ENCODE measurements around the gene PPP4R4. TPM values are rescaled to one million over a fixed set of nuclear protein-coding genes. Genes with fewer than 3 reads are reported as not detected.
"Not testable (repeated sequence)": the region's sequence is repeated elsewhere in the genome, so short reads cannot be mapped to it uniquely, and the experiment has no call there.

PPP4R4 gene
- polyA plus RNA-seq, 4 donors, result 0.03 to 0.13 TPM; not detected in 2

GRCh38 chr14:94156143-94156542 lies 18.0 kb upstream of the PPP4R4 start:
- H3K36me3 ChIP-seq (ENCODE audit: control insufficient read depth in 3 of 3, insufficient read depth in 2 of 3, low read depth in 1 of 3, low read length in 3 of 3); DNase-seq; H3K27ac ChIP-seq (ENCODE audit: low read depth in 1 of 3, low read length in 2 of 3); FAIRE-seq; H3K4me3 ChIP-seq (ENCODE audit: low read depth in 1 of 3, low read length in 3 of 3); H3K9me3 ChIP-seq (ENCODE audit: control insufficient read depth in 2 of 2, insufficient read depth in 1 of 2, low read depth in 1 of 2, low read length in 1 of 2); H3K27me3 ChIP-seq (ENCODE audit: control insufficient read depth in 3 of 3, insufficient read depth in 3 of 3, low read length in 3 of 3): not testable (repeated sequence)
- 50 to 76% (median 72%) methylated on average over 1 of the region's 1 CpG for WGBS, 3 donors
- H3K4me1 ChIP-seq (ENCODE audit: control insufficient read depth in 3 of 3, insufficient read depth in 2 of 3, low read depth in 1 of 3, low read length in 2 of 3), result peaks cover 0 to 11% (median 0%) of the 10 kb centered on the region in 3 donors

DNA sequence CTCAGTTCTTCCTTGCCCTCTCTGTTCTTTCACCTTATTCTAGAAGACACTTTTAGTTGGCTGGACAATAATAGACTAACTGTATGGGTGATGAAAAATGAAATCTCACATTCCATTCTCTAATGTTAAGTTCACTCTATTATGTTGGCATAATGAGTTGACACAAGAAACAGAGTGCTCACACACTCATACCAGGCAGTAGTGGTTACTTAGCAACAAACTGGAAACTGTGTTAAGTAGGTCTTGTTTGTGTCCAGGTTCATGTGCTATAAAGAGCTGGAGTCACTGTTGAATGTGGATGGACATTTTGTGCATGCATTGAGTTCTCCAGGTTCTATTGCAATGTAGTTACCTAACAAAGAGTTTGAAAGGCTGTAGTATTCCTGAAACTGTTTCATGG lies 16.9 kb upstream of the PPP4R4 start:
- no peak overlapping the region for H3K4me3 ChIP-seq (ENCODE audit: low read depth in 1 of 3, low read length in 3 of 3)
- peaks cover 0 to 11% (median 0%) of the 10 kb centered on the region in 3 donors for H3K4me1 ChIP-seq (ENCODE audit: control insufficient read depth in 3 of 3, insufficient read depth in 2 of 3, low read depth in 1 of 3, low read length in 2 of 3)
- peaks cover 0 to 3% (median 2%) of the 10 kb centered on the region in 3 donors for H3K27me3 ChIP-seq (ENCODE audit: control insufficient read depth in 3 of 3, insufficient read depth in 3 of 3, low read length in 3 of 3)
- no peaks in the 10 kb centered on the region for H3K36me3 ChIP-seq (ENCODE audit: control insufficient read depth in 3 of 3, insufficient read depth in 2 of 3, low read depth in 1 of 3, low read length in 3 of 3)
- peaks cover 0 to 8% of the 10 kb centered on the region in 2 donors for H3K9me3 ChIP-seq (ENCODE audit: control insufficient read depth in 2 of 2, insufficient read depth in 1 of 2, low read depth in 1 of 2, low read length in 1 of 2)
- no peak overlapping the region for H3K27ac ChIP-seq (ENCODE audit: low read depth in 1 of 3, low read length in 2 of 3)
- no peak for DNase-seq
- FAIRE-seq, result no peak

- Histone ChIP-seq H3K36me3 (ENCODE audit: control insufficient read depth in 3 of 3, insufficient read depth in 2 of 3, low read depth in 1 of 3, low read length in 3 of 3) (no peaks in the 10 kb centered on the region), H3K27ac (ENCODE audit: low read depth in 1 of 3, low read length in 2 of 3) (no peak overlapping the region), H3K9me3 (ENCODE audit: control insufficient read depth in 2 of 2, insufficient read depth in 1 of 2, low read depth in 1 of 2, low read length in 1 of 2) (peaks cover 0 to 8% of the 10 kb centered on the region in 2 donors), H3K4me3 (ENCODE audit: low read depth in 1 of 3, low read length in 3 of 3) (no peak overlapping the region), H3K4me1 (ENCODE audit: control insufficient read depth in 3 of 3, insufficient read depth in 2 of 3, low read depth in 1 of 3, low read length in 2 of 3) (peaks cover 0 to 8% (median 0%) of the 10 kb centered on the region in 3 donors), H3K27me3 (ENCODE audit: control insufficient read depth in 3 of 3, insufficient read depth in 3 of 3, low read length in 3 of 3) (peaks cover 0 to 3% (median 2%) of the 10 kb centered on the region in 3 donors)
- FAIRE-seq (no peak), DNase-seq (no peak)
- 56 to 63% (median 59%) methylated on average over 10 of the region's 10 CpGs for WGBS, 3 donors
Observed at GRCh38 chr14:94158239-94158883, 15.8 kb upstream of the PPP4R4 start.

- DNase-seq (no peak), FAIRE-seq (no peak)
- no peaks in the 10 kb centered on the region for H3K36me3 ChIP-seq (ENCODE audit: control insufficient read depth in 3 of 3, insufficient read depth in 2 of 3, low read depth in 1 of 3, low read length in 3 of 3)
- no peaks in the 10 kb centered on the region for H3K9me3 ChIP-seq (ENCODE audit: control insufficient read depth in 2 of 2, insufficient read depth in 1 of 2, low read depth in 1 of 2, low read length in 1 of 2)
- H3K27ac ChIP-seq (ENCODE audit: low read depth in 1 of 3, low read length in 2 of 3), result no peak overlapping the region
- 43 to 51% (median 45%) methylated on average over 2 of the region's 2 CpGs for WGBS, 3 donors
- no peak overlapping the region for H3K4me3 ChIP-seq (ENCODE audit: low read depth in 1 of 3, low read length in 3 of 3)
- peaks cover 0 to 13% (median 4%) of the 10 kb centered on the region in 3 donors for H3K27me3 ChIP-seq (ENCODE audit: control insufficient read depth in 3 of 3, insufficient read depth in 3 of 3, low read length in 3 of 3)
- peaks cover 0 to 8% (median 0%) of the 10 kb centered on the region in 3 donors for H3K4me1 ChIP-seq (ENCODE audit: control insufficient read depth in 3 of 3, insufficient read depth in 2 of 3, low read depth in 1 of 3, low read length in 2 of 3)
Observed at GRCh38 chr14:94161058-94161457, 13.1 kb upstream of the PPP4R4 start.

DNA sequence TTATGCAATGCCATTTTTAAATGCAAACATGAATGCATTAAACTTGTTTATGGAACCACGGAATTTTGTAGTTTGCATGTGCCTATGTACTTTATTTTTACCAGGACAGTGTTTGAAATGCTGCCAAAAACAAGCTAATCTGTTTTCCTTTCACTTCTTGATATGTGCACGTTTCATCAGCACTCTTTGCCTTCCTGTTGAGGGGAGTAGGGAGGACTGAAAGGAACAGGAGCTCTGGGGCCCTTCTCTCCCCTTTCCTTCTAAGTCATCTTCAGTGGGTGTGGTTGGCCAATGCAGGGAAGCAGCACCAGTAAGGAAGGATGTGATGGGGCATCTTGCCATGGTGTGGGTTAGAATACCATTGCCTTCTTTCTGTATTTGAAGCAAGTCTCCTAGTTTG lies 12.1 kb upstream of the PPP4R4 start:
- Histone ChIP-seq H3K27me3 (ENCODE audit: control insufficient read depth in 3 of 3, insufficient read depth in 3 of 3, low read length in 3 of 3) (peaks cover 0 to 13% (median 4%) of the 10 kb centered on the region in 3 donors), H3K4me3 (ENCODE audit: low read depth in 1 of 3, low read length in 3 of 3) (no peak overlapping the region), H3K9me3 (ENCODE audit: control insufficient read depth in 2 of 2, insufficient read depth in 1 of 2, low read depth in 1 of 2, low read length in 1 of 2) (no peaks in the 10 kb centered on the region), H3K27ac (ENCODE audit: low read depth in 1 of 3, low read length in 2 of 3) (no peak overlapping the region), H3K36me3 (ENCODE audit: control insufficient read depth in 3 of 3, insufficient read depth in 2 of 3, low read depth in 1 of 3, low read length in 3 of 3) (no peaks in the 10 kb centered on the region), H3K4me1 (ENCODE audit: control insufficient read depth in 3 of 3, insufficient read depth in 2 of 3, low read depth in 1 of 3, low read length in 2 of 3) (no peaks in the 10 kb centered on the region)
- FAIRE-seq, result no peak
- WGBS, 3 donors, result 0 to 1% (median 1%) methylated on average over 2 of the region's 2 CpGs
- DNase-seq, result no peak

DNA sequence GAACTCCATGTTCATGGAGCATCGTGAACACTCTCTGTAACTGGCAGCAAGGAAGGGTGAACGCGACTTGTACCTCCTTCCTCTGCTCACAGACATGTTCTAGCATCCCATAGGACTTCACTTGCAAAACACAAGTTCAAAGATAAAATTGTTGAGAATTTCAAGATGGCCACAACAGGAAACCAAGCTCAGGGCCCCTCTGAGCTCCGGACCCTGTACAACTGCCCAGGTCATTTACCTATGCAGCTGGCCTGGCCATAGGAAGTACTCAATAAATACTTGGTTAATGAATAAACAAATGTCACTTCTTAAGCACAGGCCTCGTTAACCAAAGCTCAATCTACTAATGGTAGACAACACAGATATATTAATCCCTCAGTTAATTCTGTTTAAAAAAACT lies 11.7 kb upstream of the PPP4R4 start:
- FAIRE-seq, result no peak
- no peak overlapping the region for H3K27ac ChIP-seq (ENCODE audit: low read depth in 1 of 3, low read length in 2 of 3)

DNA sequence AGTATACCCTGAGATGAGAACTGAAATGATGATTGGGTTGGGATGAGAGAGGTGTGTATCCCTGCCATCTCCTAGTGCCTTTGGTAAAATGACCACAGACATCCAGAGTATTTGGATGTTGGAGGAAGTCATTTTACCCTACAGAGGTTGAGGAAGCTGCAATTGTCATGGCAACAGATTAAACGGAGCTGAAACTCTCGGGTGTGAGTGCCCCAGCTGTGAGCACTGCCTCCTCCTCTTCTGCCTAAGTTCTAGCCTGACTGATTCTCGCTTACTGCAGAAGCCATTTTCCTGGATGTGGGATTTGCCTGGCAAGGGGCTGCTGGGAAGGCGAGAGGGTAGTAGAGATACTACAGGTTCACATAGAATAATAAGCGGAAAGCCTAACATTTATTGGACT lies 10.3 kb upstream of the PPP4R4 start:
- Histone ChIP-seq H3K4me1 (ENCODE audit: control insufficient read depth in 3 of 3, insufficient read depth in 2 of 3, low read depth in 1 of 3, low read length in 2 of 3) (no peaks in the 10 kb centered on the region), H3K27me3 (ENCODE audit: control insufficient read depth in 3 of 3, insufficient read depth in 3 of 3, low read length in 3 of 3) (peaks cover 0 to 13% (median 4%) of the 10 kb centered on the region in 3 donors), H3K27ac (ENCODE audit: low read depth in 1 of 3, low read length in 2 of 3) (no peak overlapping the region), H3K36me3 (ENCODE audit: control insufficient read depth in 3 of 3, insufficient read depth in 2 of 3, low read depth in 1 of 3, low read length in 3 of 3) (no peaks in the 10 kb centered on the region), H3K9me3 (ENCODE audit: control insufficient read depth in 2 of 2, insufficient read depth in 1 of 2, low read depth in 1 of 2, low read length in 1 of 2) (no peaks in the 10 kb centered on the region), H3K4me3 (ENCODE audit: low read depth in 1 of 3, low read length in 3 of 3) (no peak overlapping the region)
- WGBS, 3 donors, result 70 to 71% (median 70%) methylated on average over 5 of the region's 5 CpGs
- FAIRE-seq (no peak), DNase-seq (no peak)

More for the DNA sequence above, 11.7 kb upstream of the PPP4R4 start:
- no peaks in the 10 kb centered on the region for H3K9me3 ChIP-seq (ENCODE audit: control insufficient read depth in 2 of 2, insufficient read depth in 1 of 2, low read depth in 1 of 2, low read length in 1 of 2)
- H3K27me3 ChIP-seq (ENCODE audit: control insufficient read depth in 3 of 3, insufficient read depth in 3 of 3, low read length in 3 of 3), result peaks cover 0 to 13% (median 4%) of the 10 kb centered on the region in 3 donors
- no peaks in the 10 kb centered on the region for H3K36me3 ChIP-seq (ENCODE audit: control insufficient read depth in 3 of 3, insufficient read depth in 2 of 3, low read depth in 1 of 3, low read length in 3 of 3)
- H3K4me1 ChIP-seq (ENCODE audit: control insufficient read depth in 3 of 3, insufficient read depth in 2 of 3, low read depth in 1 of 3, low read length in 2 of 3), result no peaks in the 10 kb centered on the region
- DNase-seq, result no peak
- H3K4me3 ChIP-seq (ENCODE audit: low read depth in 1 of 3, low read length in 3 of 3), result no peak overlapping the region
- 70 to 78% (median 75%) methylated on average over 5 of the region's 5 CpGs for WGBS, 3 donors

DNA sequence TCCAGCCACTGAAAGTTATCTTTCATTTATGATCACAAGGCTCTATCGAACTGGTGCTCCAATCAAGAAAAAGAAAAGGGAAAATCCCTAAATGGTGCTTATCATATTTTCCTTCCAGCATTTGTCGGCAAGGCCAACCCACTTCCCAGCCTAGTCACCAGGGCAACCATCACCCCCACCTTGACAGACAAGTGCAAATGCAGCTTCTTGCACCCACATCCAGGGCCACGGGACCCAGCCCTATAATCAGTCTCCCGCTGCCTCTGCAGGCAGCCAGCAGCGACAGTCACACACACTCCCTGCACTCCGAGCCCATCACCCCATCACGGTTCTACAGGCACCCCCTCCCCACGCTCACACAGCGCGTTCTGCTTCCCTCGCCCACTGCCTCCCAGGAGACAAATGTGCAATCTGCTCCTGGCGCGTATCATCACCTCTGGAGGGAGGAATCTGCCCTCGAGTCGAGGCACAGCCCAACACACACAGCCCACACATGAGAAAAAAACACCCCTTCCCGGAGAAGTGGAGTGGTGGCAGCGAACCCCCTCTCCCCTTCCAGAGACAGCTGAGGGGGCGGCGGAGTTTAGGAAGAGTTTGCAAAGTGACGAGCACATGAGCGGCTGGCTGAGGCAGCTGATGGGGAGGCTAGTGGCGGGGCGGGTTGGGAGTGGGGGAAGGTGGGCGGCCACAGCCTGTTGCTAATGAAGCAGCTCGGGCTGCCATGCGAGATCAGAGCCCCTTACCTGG lies 9.3 kb upstream of the PPP4R4 start:
- Histone ChIP-seq H3K9me3 (ENCODE audit: control insufficient read depth in 2 of 2, insufficient read depth in 1 of 2, low read depth in 1 of 2, low read length in 1 of 2) (no peaks in the 10 kb centered on the region), H3K4me1 (ENCODE audit: control insufficient read depth in 3 of 3, insufficient read depth in 2 of 3, low read depth in 1 of 3, low read length in 2 of 3) (no peaks in the 10 kb centered on the region), H3K36me3 (ENCODE audit: control insufficient read depth in 3 of 3, insufficient read depth in 2 of 3, low read depth in 1 of 3, low read length in 3 of 3) (no peaks in the 10 kb centered on the region), H3K27ac (ENCODE audit: low read depth in 1 of 3, low read length in 2 of 3) (no peak overlapping the region), H3K4me3 (ENCODE audit: low read depth in 1 of 3, low read length in 3 of 3) (no peak overlapping the region), H3K27me3 (ENCODE audit: control insufficient read depth in 3 of 3, insufficient read depth in 3 of 3, low read length in 3 of 3) (peaks cover 0 to 13% (median 4%) of the 10 kb centered on the region in 3 donors)
- DNase-seq (no peak), FAIRE-seq (no peak)
- WGBS, 3 donors, result 28 to 45% (median 38%) methylated on average over 26 of the region's 26 CpGs
